ENCODE results near the gene ME1.
"Not testable (repeated sequence)": the region's sequence is repeated elsewhere in the genome, so short reads cannot be mapped to it uniquely, and the experiment has no call there.

Gene ME1

GRCh38 chr6:83431545-83432155 lies 799 bp upstream of the ME1 start:
- no peak for DNase-seq (ENCODE audit: low spot score)

DNA sequence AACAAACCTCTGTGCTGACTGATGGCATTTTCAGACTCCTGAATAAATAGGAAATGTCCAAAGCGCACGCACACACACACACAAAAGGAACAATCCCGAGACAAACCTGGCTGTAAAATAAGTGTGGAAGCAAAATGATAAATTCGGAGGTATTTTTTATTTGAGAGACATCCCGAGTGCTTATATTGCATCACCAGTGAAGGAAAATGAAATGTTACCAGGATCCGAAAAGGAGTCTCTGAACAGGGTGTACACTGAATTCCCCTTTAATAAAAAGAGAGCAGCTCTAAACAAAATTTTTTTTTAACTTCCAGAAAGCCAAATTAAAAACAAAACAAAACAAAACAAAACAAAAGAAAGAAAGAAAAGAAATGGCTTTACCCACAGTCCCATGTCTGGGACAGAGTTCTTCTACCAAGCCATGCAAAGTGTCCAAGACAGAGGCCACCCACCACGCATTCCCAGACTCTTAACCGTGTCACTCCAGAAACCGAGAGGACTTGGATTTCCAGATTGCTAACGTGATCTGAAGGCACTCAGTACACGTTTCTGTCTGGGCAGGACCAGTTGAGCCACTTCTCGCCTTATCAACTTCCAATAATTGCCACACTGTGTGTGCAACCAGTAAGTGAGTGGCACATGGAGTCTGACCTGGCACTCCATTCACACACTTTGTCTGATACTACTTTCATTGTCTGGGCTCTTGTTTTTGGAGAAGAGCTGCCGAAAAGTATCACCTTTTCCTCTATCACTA lies 817 bp downstream of the ME1 start:
- no peak for DNase-seq (ENCODE audit: low spot score)

DNA sequence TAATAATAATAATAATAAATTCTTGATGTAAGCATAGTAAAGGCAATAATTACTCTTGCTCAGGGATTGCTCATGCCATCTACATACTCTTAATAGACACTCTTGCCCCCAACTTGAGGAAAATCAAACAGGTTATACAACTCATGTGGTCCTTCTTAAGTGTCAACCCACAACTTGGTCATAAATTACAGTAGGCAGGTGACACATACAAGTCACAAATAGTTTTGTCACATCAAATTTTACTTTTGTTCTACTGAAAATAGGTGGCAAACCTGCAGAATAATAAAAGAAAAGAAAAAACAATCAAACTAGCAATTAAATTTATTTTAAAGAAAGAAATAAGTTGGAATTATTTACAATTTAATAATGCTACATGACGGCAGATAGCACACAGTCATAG lies 1.6 kb downstream of the ME1 start:
- DNase-seq (ENCODE audit: low spot score), result no peak

DNA sequence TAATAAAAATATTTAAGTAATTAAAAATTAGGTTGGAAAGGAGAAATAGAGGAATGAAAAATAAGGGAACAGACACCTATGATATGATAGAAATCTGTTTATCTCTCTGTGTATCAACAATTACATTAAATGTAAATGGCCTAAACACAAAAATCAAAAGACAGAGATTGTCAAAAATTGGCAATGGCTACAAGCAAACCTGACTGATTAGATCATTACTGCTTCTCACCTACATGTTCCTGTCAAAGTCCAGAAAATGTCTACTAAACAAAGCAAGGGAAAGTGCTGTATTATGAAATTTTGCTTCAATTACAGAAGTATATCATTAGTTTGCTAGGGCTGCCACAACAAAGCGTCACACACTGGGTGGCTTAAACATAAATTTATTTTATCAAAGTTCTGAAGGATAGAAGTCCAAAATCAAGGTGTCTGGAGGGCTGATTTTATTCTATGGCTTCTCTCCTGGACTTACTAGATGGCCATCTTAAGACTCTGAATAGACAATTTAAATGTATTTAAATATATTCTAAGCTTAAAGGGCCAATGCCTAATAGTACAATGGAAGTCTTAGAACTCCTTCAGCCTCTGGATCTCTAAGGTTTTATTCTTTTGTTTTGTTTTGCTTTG lies 6.3 kb downstream of the ME1 start:
- no peak for DNase-seq (ENCODE audit: low spot score)

GRCh38 chr6:83417880-83418663 lies 12.8 kb downstream of the ME1 start:
- DNase-seq (ENCODE audit: low spot score), result no peak

GRCh38 chr6:83413068-83413467 lies 17.8 kb downstream of the ME1 start:
- DNase-seq (ENCODE audit: low spot score), result no peak

DNA sequence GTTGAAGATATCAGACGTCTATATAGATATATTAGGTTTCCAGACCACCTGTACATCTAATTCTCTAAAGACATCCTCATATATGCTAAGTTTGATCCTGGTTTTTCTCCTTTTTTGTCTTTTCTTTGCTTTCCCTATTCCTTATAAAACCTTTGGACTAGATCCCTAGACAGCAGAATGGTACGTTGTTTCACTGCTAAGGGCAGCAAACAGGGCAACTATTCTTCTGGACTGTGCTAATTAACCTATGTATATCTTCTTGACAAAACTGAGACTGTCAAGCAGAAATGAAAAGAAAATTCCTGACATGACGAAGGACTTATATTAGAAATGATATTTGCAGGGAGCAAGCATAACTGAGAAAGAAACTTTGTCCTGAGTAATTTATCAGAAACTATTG lies 19.1 kb downstream of the ME1 start:
- no peak for DNase-seq (ENCODE audit: low spot score)

DNA sequence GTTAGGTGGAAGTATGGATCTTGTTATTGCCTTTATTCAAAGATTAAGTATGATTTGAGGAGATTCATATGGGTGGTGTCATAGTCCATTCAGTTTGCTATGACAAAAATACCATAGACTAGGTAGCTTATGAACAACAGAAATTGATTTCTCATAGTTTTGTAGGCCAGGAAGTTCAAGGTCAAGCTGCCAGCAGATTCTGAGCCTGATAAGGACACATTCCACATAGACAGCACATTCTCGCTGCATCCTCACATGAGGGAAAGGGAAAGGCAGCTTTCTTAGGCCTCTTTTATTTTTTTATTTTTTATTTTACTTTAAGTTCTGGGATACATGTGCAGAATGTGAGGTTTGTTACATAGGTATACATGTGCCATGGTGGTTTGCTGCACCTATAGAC lies 27.7 kb downstream of the ME1 start:
- no peak for DNase-seq (ENCODE audit: low spot score)

- DNase-seq (ENCODE audit: low spot score), result no peak
Observed at GRCh38 chr6:83389606-83390005, 41.2 kb downstream of the ME1 start.

GRCh38 chr6:83385473-83385872 lies 45.4 kb downstream of the ME1 start:
- no peak for DNase-seq (ENCODE audit: low spot score)

- DNase-seq (ENCODE audit: low spot score), result no peak
Observed at GRCh38 chr6:83384751-83385150, 46.1 kb downstream of the ME1 start.

DNA sequence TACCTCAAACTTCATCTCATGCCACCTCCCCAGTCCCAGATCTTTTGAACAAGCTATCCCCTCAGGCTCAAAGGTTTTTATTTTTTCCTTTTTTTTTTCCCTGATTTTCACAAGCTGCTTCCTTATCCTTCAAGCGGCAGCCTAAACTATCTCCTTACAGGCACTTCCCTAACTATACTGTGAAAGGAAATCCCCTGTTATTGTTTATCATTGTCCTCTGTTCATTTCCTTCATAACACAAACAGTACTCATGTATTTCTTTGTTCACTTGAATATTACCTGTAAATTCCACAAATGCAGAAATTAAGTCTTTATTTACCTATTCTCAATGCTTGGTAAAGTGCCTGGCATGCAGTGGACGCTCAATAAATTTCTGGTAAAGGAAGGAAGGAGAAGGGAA lies 48.9 kb downstream of the ME1 start:
- DNase-seq (ENCODE audit: low spot score), result no peak

DNA sequence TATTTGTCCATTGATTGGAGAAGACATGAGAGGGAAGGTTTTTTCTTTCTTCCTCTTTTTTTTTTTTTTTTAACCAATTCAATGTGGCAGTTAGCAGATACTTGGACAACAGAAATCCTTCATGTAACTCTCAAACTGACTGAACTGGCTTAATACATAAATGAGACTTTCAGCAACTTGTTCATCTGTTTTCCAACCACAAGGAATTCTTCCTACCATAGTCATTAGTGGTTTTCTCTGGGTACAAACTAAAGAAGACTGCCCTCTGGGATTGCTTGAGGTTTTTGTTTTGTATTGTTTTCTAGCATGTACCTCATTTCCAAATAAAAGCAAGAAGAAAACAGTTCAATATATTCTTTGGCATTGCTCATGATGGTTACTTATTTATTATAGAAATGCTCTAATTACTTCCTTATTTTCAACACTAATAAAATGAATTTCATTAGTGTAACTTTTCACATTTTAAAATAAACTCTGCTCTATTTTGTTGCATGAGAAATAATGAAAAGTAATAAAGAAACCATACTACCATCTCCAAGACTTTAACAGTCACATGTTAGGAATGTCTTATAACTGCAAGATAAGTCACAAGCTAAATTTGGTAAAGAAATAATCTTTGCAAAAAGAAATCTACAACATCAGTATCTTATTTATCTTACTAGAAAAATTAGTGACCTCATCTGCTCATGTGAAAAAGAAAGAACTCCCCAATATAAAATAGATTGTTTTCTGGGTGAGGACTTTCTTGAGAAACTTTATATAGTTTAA lies 52.0 kb downstream of the ME1 start:
- no peak for DNase-seq (ENCODE audit: low spot score)

- no peak for DNase-seq (ENCODE audit: low spot score)
Observed at GRCh38 chr6:83371423-83371822, 59.4 kb downstream of the ME1 start.

GRCh38 chr6:83370567-83370966 lies 60.3 kb downstream of the ME1 start:
- no peak for DNase-seq (ENCODE audit: low spot score)

- no peak for DNase-seq (ENCODE audit: low spot score)
Observed at GRCh38 chr6:83369692-83370091, 61.2 kb downstream of the ME1 start.

DNA sequence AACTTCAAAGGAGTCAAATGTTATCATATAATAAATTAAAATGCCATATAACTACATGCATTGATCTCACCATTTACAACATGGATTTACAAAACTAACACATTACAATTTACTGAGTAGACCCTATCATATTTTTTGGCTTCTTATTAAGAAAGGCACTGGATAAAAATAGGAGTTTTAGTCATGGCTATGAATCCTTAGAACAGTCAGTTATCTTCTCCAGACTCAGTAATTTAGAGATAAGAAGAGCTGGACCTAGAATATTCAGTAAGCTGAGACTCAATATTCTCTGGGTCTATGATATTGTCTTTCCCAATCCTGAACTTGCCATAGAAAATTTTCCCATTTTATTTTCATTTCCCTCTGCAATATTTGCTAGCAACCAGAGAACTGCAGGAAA lies 62.3 kb downstream of the ME1 start:
- no peak for DNase-seq (ENCODE audit: low spot score)

DNA sequence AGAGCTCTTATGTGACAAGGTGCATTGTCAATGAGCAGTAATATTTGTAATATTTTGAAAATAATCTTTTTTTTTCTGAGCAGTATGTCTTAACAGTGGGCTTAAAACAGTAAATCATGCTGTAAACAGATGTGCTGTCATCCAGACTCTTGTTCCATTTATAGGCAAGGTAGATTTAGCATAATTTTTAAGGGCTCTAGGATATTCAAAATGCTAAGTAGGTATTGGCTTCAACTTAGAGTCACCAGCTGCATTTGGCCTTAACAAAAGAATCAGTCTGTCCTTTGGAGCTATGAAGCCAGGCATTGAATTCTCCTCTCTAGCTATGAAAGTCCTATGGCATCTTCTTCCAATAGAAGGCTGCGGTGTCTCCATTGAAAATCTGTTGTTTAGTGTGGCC lies 63.7 kb downstream of the ME1 start:
- DNase-seq (ENCODE audit: low spot score), result no peak

- no peak for DNase-seq (ENCODE audit: low spot score)
Observed at GRCh38 chr6:83365931-83366330, 64.9 kb downstream of the ME1 start.

GRCh38 chr6:83362349-83362748 lies 68.5 kb downstream of the ME1 start:
- not testable (repeated sequence) for DNase-seq (ENCODE audit: low spot score)

DNA sequence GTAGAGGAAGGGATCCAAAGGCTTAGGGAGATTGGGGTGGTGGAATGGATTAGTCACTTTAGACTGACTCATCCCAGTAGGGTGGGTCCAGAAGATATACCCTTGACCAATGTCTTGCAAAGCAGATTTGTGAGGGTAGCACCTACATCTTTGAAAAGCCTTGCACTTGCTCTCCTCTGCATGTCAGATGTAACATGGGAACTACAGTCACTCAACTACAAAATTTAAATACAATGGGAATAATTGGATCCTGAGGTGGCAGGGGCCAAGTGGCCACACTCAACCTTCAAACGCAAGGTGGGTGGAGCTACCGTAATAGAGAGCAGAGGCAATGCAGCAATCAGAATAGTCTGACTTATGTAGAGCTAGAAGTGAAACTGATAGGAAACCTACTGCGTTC lies 71.2 kb downstream of the ME1 start:
- DNase-seq (ENCODE audit: low spot score), result no peak

DNA sequence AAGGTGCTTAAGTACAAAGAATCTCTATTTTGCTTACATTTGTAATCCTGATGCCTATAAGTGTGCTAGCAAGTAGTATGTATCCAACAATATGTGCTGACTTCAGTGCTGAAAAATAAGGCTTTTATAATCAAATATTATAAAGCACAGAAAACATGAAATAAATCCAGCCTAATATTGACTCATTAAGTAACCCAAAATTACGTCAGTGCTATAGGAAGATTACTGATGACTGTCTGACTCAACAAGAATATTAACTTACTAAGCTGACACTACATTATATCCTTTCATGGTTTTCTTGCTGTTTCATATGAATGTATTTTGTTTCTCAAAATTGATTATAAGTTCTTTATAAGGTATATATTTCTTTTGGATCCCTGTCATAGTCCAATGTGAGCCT lies 76.1 kb downstream of the ME1 start:
- no peak for DNase-seq (ENCODE audit: low spot score)

Measured in hematopoietic multipotent progenitor cell treated with erythropoietin and hydrocortisone succinate and interleukin-3 and kit ligand, for 15 days (in vitro differentiated cells).